IMR-90 (cell line): Measurements from ENCODE around the gene CRISPLD2. TPM values are rescaled to one million over a fixed set of nuclear protein-coding genes. Genes with fewer than 3 reads are reported as not detected.

Source experiments
- ATAC-seq: fragments of 200-7000 bp; cut with Tn5 transposase; 2 replicates; pipeline ENCODE4 v1.9.1; 2020; ENCODE audit warnings: low read depth, mild to moderate bottlenecking, moderate library complexity
- BruUV-seq: library from RNA; stranded (reverse); fragments of 400-500 nt; replicated peaks from 2 replicates; lab custom pipeline; 2021; lab: Mats Ljungman, UMichigan
- CTCF ChIA-PET: fragments of 300-600 bp; formaldehyde crosslinking; extraction: SDS; loops from one replicate; lab custom pipeline; 2021; ENCODE audit warnings: antibody characterized with exemption; lab: Yijun Ruan, JAX
- POLR2A ChIA-PET: fragments of 300-600 bp; sonication (Branson Sonifier 250); formaldehyde crosslinking; loops from one replicate; lab custom pipeline; 2022; ENCODE audit warnings: antibody characterized with exemption; ENCODE audit not compliant: unreplicated experiment; lab: Charles Lee
- DNase-seq: peaks from one replicate; pipeline ENCODE4 v3.0.0; 2013
- H2AFZ ChIP-seq: replicated peaks from 2 replicates; pipeline ENCODE3; 2013; ENCODE audit warnings: low read length, mild to moderate bottlenecking; ENCODE audit not compliant: poor library complexity
- H2AK5ac ChIP-seq: 2 replicates; pipeline ENCODE4 v1.6.1; 2013; ENCODE audit warnings: low read depth, low read length, inconsistent platforms
- H2AK9ac ChIP-seq: replicated peaks from 2 replicates; pipeline ENCODE3; 2013; ENCODE audit warnings: mild to moderate bottlenecking, low read depth, low read length, moderate library complexity; ENCODE audit not compliant: poor library complexity
- H2BK120ac ChIP-seq: 2 replicates; pipeline ENCODE4 v1.6.1; 2013; ENCODE audit warnings: low read depth, low read length, inconsistent platforms
- H2BK15ac ChIP-seq: 3 replicates; pipeline ENCODE4 v1.6.1; 2013; ENCODE audit warnings: low read depth, low read length, inconsistent platforms
- H2BK20ac ChIP-seq: 2 replicates; pipeline ENCODE4 v1.6.1; 2013; ENCODE audit warnings: low read depth, mild to moderate bottlenecking, inconsistent platforms, low read length, moderate library complexity
- H2BK5ac ChIP-seq: 2 replicates; pipeline ENCODE4 v1.6.1; 2013; ENCODE audit warnings: mild to moderate bottlenecking, low read depth, low read length, inconsistent platforms; ENCODE audit not compliant: poor library complexity, severe bottlenecking
- H3K14ac ChIP-seq: replicated peaks from 2 replicates; pipeline ENCODE4 v1.6.1; 2013; ENCODE audit warnings: low read depth, low read length, inconsistent platforms
- H3K18ac ChIP-seq: 2 replicates; pipeline ENCODE4 v1.6.1; 2013; ENCODE audit warnings: low read depth, low read length, control low read depth
- H3K23ac ChIP-seq: 2 replicates; pipeline ENCODE4 v1.6.1; 2013; ENCODE audit warnings: low read depth, low read length, inconsistent platforms
- H3K27ac ChIP-seq: 2 replicates; pipeline ENCODE4 v1.5.1; 2013; ENCODE audit warnings: mild to moderate bottlenecking, control low read depth, low read length; ENCODE audit not compliant: insufficient read depth
- H3K27me3 ChIP-seq: 2 replicates; pipeline ENCODE4 v1.6.1; 2013; ENCODE audit warnings: low read length; ENCODE audit not compliant: control insufficient read depth, insufficient read depth
- H3K36me3 ChIP-seq: 2 replicates; pipeline ENCODE4 v1.6.1; 2013; ENCODE audit warnings: low read length, mixed read lengths; ENCODE audit not compliant: control insufficient read depth, insufficient read depth
- H3K4ac ChIP-seq: 2 replicates; pipeline ENCODE4 v1.6.1; 2013; ENCODE audit warnings: low read depth, low read length, inconsistent platforms
- H3K4me1 ChIP-seq: 2 replicates; pipeline ENCODE4 v1.6.1; 2013; ENCODE audit warnings: low read length, mixed read lengths; ENCODE audit not compliant: control insufficient read depth, insufficient read depth
- H3K4me2 ChIP-seq: 2 replicates; pipeline ENCODE4 v1.6.1; 2013; ENCODE audit warnings: low read depth, mild to moderate bottlenecking, control low read depth, low read length, moderate library complexity
- H3K4me3 ChIP-seq: 2 replicates; pipeline ENCODE4 v1.5.1; 2013; ENCODE audit warnings: low read depth, mild to moderate bottlenecking, control low read depth, low read length, moderate library complexity; ENCODE audit not compliant: insufficient read depth
- H3K56ac ChIP-seq: 2 replicates; pipeline ENCODE4 v1.6.1; 2013; ENCODE audit warnings: low read length, inconsistent platforms; ENCODE audit not compliant: insufficient read depth; ENCODE audit errors: extremely low read depth
- H3K79me1 ChIP-seq, 2 experiments: 2 replicates each; pipeline ENCODE4 v1.6.1; 2013; ENCODE audit warnings: low read length in 2 of 2, inconsistent platforms in 1 of 2, low read depth in 1 of 2
- H3K9ac ChIP-seq: 2 replicates; pipeline ENCODE4 v1.6.1; 2013; ENCODE audit warnings: low read depth, low read length, control low read depth
- H3K9me1 ChIP-seq: 2 replicates; pipeline ENCODE4 v1.6.1; 2013; ENCODE audit warnings: low read length, inconsistent platforms; ENCODE audit not compliant: insufficient read depth
- H3K9me3 ChIP-seq: 2 replicates; pipeline ENCODE4 v1.6.1; 2013; ENCODE audit warnings: low read length; ENCODE audit not compliant: control insufficient read depth, insufficient read depth
- H4K20me1 ChIP-seq: 2 replicates; pipeline ENCODE4 v1.6.1; 2013; ENCODE audit warnings: low read length, inconsistent platforms; ENCODE audit not compliant: insufficient read depth
- H4K5ac ChIP-seq: 2 replicates; pipeline ENCODE4 v1.6.1; 2013; ENCODE audit warnings: mild to moderate bottlenecking, low read depth, low read length, control low read depth
- H4K8ac ChIP-seq, 2 experiments: 2 replicates each; pipeline ENCODE4 v1.6.1; 2013; ENCODE audit warnings: low read depth in 2 of 2, low read length in 2 of 2, control low read depth in 1 of 2, inconsistent platforms in 1 of 2
- H4K91ac ChIP-seq: 2 replicates; pipeline ENCODE4 v1.6.1; 2013; ENCODE audit warnings: low read depth, low read length, inconsistent platforms; ENCODE audit not compliant: insufficient read depth
- BHLHE40 ChIP-seq: fragments of 150-350 bp; IDR thresholded peaks from 2 replicates; pipeline ENCODE4 v1.6.1; 2016; ENCODE audit warnings: mild to moderate bottlenecking, low read depth, low read length
- CEBPB ChIP-seq: IDR thresholded peaks from 2 replicates; pipeline ENCODE4 v1.6.1; 2012; ENCODE audit warnings: low read depth, low read length, improper control_type of control experiment
- CHD1 ChIP-seq: IDR thresholded peaks from 2 replicates; pipeline ENCODE4 v1.6.1; 2012; ENCODE audit warnings: low read depth, low read length, improper control_type of control experiment
- CTCF ChIP-seq: conservative IDR thresholded peaks from 2 replicates; pipeline ENCODE4 v1.5.1; 2012; ENCODE audit warnings: mild to moderate bottlenecking, low read depth, low read length, improper control_type of control experiment
- ELK1 ChIP-seq: fragments of 150-350 bp; IDR thresholded peaks from 2 replicates; pipeline ENCODE4 v1.6.1; 2016; ENCODE audit warnings: low read depth, mild to moderate bottlenecking, low read length, moderate library complexity, borderline replicate concordance
- FOS ChIP-seq: fragments of 150-350 bp; IDR thresholded peaks from 2 replicates; pipeline ENCODE4 v1.6.1; 2016; ENCODE audit warnings: low read depth, low read length
- MAFK ChIP-seq: IDR thresholded peaks from 2 replicates; pipeline ENCODE4 v1.6.1; 2012; ENCODE audit warnings: low read depth, low read length, improper control_type of control experiment
- MAZ ChIP-seq: IDR thresholded peaks from 2 replicates; pipeline ENCODE4 v1.6.1; 2012; ENCODE audit warnings: low read depth, mild to moderate bottlenecking, low read length, improper control_type of control experiment, moderate library complexity, borderline replicate concordance
- MXI1 ChIP-seq: IDR thresholded peaks from 2 replicates; pipeline ENCODE4 v1.6.1; 2012; ENCODE audit warnings: low read depth, mild to moderate bottlenecking, low read length, moderate library complexity, borderline replicate concordance
- NFE2L2 ChIP-seq: fragments of 150-350 bp; IDR thresholded peaks from 2 replicates; pipeline ENCODE4 v1.6.1; 2016; ENCODE audit warnings: low read depth, mild to moderate bottlenecking, low read length
- POLR2A ChIP-seq: IDR thresholded peaks from 2 replicates; pipeline ENCODE4 v1.6.1; 2012; ENCODE audit warnings: mild to moderate bottlenecking, low read depth, low read length
- RAD21 ChIP-seq: IDR thresholded peaks from 2 replicates; pipeline ENCODE4 v1.6.1; 2012; ENCODE audit warnings: low read length, improper control_type of control experiment
- RCOR1 ChIP-seq: IDR thresholded peaks from 2 replicates; pipeline ENCODE4 v1.6.1; 2012; ENCODE audit warnings: mild to moderate bottlenecking, low read length, improper control_type of control experiment; ENCODE audit not compliant: insufficient replicate concordance
- RFX5 ChIP-seq: IDR thresholded peaks from 2 replicates; pipeline ENCODE4 v1.8.0; 2012; ENCODE audit warnings: low read depth, mild to moderate bottlenecking, low read length, moderate library complexity
- SMC3 ChIP-seq: fragments of 150-350 bp; IDR thresholded peaks from 2 replicates; pipeline ENCODE4 v1.6.1; 2016; ENCODE audit warnings: low read depth, mild to moderate bottlenecking, antibody characterized with exemption, low read length, moderate library complexity
- USF2 ChIP-seq: fragments of 150-350 bp; IDR thresholded peaks from 2 replicates; pipeline ENCODE4 v1.6.1; 2017; ENCODE audit warnings: mild to moderate bottlenecking, antibody characterized with exemption, low read length, low read depth
- WGBS, 2 experiments: methylation state at CpG; one replicate each; pipeline versions ENCODE4 v1.1.5 to v1.1.7; 2013; ENCODE audit warnings: missing lambda C conversion rate in 2 of 2; ENCODE audit not compliant: insufficient read length in 1 of 2; ENCODE audit errors: extremely low coverage in 2 of 2; 5-methylcytosine and 5-hydroxymethylcytosine counted together
- dilution Hi-C: fragments of 300-500 bp; cut with HindIII; formaldehyde crosslinking; loops from one replicate; pipeline ENCODE4 v1.14.3; 2018; ENCODE audit warnings: low sequenced_read_pairs; ENCODE audit not compliant: unreplicated experiment
- in situ Hi-C: fragments of 300-500 bp; cut with MboI; formaldehyde crosslinking; loops from 3 replicates; pipeline ENCODE4 v1.14.3; 2019; ENCODE audit warnings: low sequenced_read_pairs, inconsistent platforms, mixed read lengths
- intact Hi-C: fragments of 100-400 bp; cut with micrococcal nuclease; formaldehyde crosslinking; loops from 2 replicates; pipeline ENCODE4 v1.10.0; 2022
- polyA plus RNA-seq, 3 experiments: library from polyadenylated mRNA; depleted of rRNA; stranded (reverse); fragments of >200 nt; gene quantifications; 2 replicates each; pipeline ENCODE4 v1.2.3, GENCODE V29; 2012; ENCODE audit warnings: low replicate concordance in 1 of 3
- total RNA-seq: library from RNA; depleted of rRNA; stranded (reverse); fragments of >200 nt; gene quantifications from 2 replicates; pipeline ENCODE4 v1.2.3, GENCODE V29; 2012

The CRISPLD2 gene
- total and polyA plus RNA-seq, 2 of the 4 experiments (the other 2 are of a cell fraction): 23.1 to 37.5 TPM

- CTCF ChIA-PET: interaction anchor here (1.8 kb wide), 1 partner anchor 19 kb away, joined by 6 read pairs; no protein-coding TSS in a partner anchor
- in situ Hi-C loops: no loop called here
- H2AFZ ChIP-seq: no peak overlapping the region
- intact Hi-C loops: no loop called here
- TF ChIP-seq SMC3 (no peak), FOS (no peak), ELK1 (no peak), POLR2A (no peak), RFX5 (no peak), MXI1 (no peak), CTCF (no peak), MAZ (no peak), USF2 (no peak), CEBPB (no peak), CHD1 (no peak), MAFK (no peak), RAD21 (no peak), RCOR1 (no peak), NFE2L2 (no peak), BHLHE40 (no peak)
- H2AK9ac ChIP-seq: no peak overlapping the region
- no peak for ATAC-seq
- H3K79me1 ChIP-seq: no peaks in the 10 kb centered on the region
- H3K9me3 ChIP-seq: no peaks in the 10 kb centered on the region
- BruUV-seq: no TSS peak
- no peak overlapping the region for H3K14ac ChIP-seq
- H2BK20ac ChIP-seq: no peak overlapping the region
- H3K23ac ChIP-seq: no peak overlapping the region
- peaks cover 2% of the 10 kb centered on the region; the same call in 1 of the 2 replicates for H3K4me1 ChIP-seq
- no peak overlapping the region for H2AK5ac ChIP-seq
- H3K9ac ChIP-seq: no peak overlapping the region
- H2BK120ac ChIP-seq: no peak overlapping the region
- H3K4me3 ChIP-seq: no peak overlapping the region
- H3K56ac ChIP-seq: no peak overlapping the region
- no peak overlapping the region for H3K27ac ChIP-seq
- no peak overlapping the region for H3K4me2 ChIP-seq
- POLR2A ChIA-PET: no interaction called here
- H4K20me1 ChIP-seq: no peaks in the 10 kb centered on the region
- H3K27me3 ChIP-seq: no peaks in the 10 kb centered on the region
- no peak overlapping the region for H4K8ac ChIP-seq
- no peak overlapping the region for H3K4ac ChIP-seq
- H3K18ac ChIP-seq: no peak overlapping the region
- H2BK5ac ChIP-seq: no peak overlapping the region
- H3K36me3 ChIP-seq: no peaks in the 10 kb centered on the region
- peaks cover 3% of the 10 kb centered on the region; the same call in 1 of the 2 replicates for H3K9me1 ChIP-seq
- no CpG with 5 or more reads among the region's 5 CpGs for WGBS, 2 experiments
- DNase-seq: no peak
- no peak overlapping the region for H4K5ac ChIP-seq
- H4K91ac ChIP-seq: no peak overlapping the region
- no peak overlapping the region for H2BK15ac ChIP-seq
- dilution Hi-C loops: no loop called here
Measured at GRCh38 chr16:84932681-84933080, 112.9 kb downstream of the CRISPLD2 start.
